Ovary (tissue), 9 donors: ENCODE results near the gene EPB41L1. TPM values are rescaled to one million over a fixed set of nuclear protein-coding genes. Genes with fewer than 3 reads are reported as not detected.

Experiments used
- DNase-seq, 5 donors: peaks; one replicate each; pipeline ENCODE4 v3.0.0-alpha.2; 2019 to 2020
- H3K27ac ChIP-seq, 2 donors: fragments of 200-600 bp; one replicate each; pipeline versions ENCODE4 v1.5.1 to v1.8.0; 2019 to 2022
- H3K27me3 ChIP-seq: fragments of 200-600 bp; one replicate; pipeline ENCODE4 v1.8.0; 2022
- H3K36me3 ChIP-seq: fragments of 200-600 bp; sonication (generic); one replicate; pipeline ENCODE4 v1.5.1; 2019
- H3K4me1 ChIP-seq: one replicate; pipeline ENCODE4 v1.8.1; 2013; ENCODE audit warnings: mild to moderate bottlenecking, moderate library complexity; ENCODE audit not compliant: insufficient read depth
- H3K4me3 ChIP-seq: fragments of 200-600 bp; sonication (generic); one replicate; pipeline ENCODE4 v1.5.1; 2017
- H3K9me3 ChIP-seq, 2 donors: fragments of 200-600 bp in 1 of 2; sonication (generic) in 1 of 2; one replicate each; pipeline versions ENCODE4 v1.5.1 to v1.8.1; 2013 to 2019; ENCODE audit warnings: mild to moderate bottlenecking in 1 of 2, moderate library complexity in 1 of 2
- CTCF ChIP-seq, 3 donors: fragments of 450-650 bp in 2 of 3; fragments of 200-600 bp in 1 of 3; IDR thresholded peaks; one replicate each; pipeline versions ENCODE4 v1.5.1 to v1.8.0; 2016 to 2022; ENCODE audit warnings: antibody characterized with exemption in 3 of 3, mild to moderate bottlenecking in 1 of 3
- EP300 ChIP-seq: sonication (generic); formaldehyde crosslinking; IDR thresholded peaks from one replicate; pipeline ENCODE4 v1.6.1; 2017; ENCODE audit warnings: antibody characterized with exemption
- POLR2A ChIP-seq: fragments of 450-650 bp; IDR thresholded peaks from one replicate; pipeline ENCODE4 v1.6.1; 2017; ENCODE audit warnings: antibody characterized with exemption, mild to moderate bottlenecking, moderate library complexity
- WGBS, 3 donors: extraction: QIAGEN DNeasy Blood & Tissue Kit in 1 of 3; methylation state at CpG; one replicate each; pipeline versions ENCODE4 v1.1.5 to v1.1.7; 2013 to 2017; 5-methylcytosine and 5-hydroxymethylcytosine counted together
- intact Hi-C, 4 donors: fragments of 100-400 bp; cut with DNase I; formaldehyde crosslinking; loops; one replicate each; pipeline versions ENCODE4 v1.11.0 to v1.15.1; 2022 to 2023
- polyA plus RNA-seq, 2 donors: library from polyadenylated mRNA; stranded (reverse); fragments of 200-250 nt in 1 of 2; fragments of 350-450 nt in 1 of 2; fragmentation: Illumina TruSeq in 1 of 2; extraction: RNeasy Lipid Tissue Mini Kit (QIAGEN cat#74804) in 1 of 2; gene quantifications; one replicate each; pipeline ENCODE4 v1.2.3, GENCODE V29; 2013 to 2014
- total RNA-seq, 7 donors: library from RNA; depleted of rRNA in 2 of 7; stranded (reverse); fragments of >200 nt in 2 of 7; fragmentation: NEBNext Ultra II Directional in 3 of 7; extraction: Animal tissue kit (Norgen Biotek cat#: 25700) in 3 of 7; gene quantifications; one replicate each; pipeline versions ENCODE4 v1.1.0 to v1.2.4, GENCODE V29; 2016 to 2023
- donor health status: DM: no; HTN: no; CAD: no; lungs with moderate emphysema.
- donor health status: DM: no; HTN: no; CAD: no.
- donor health status: Bipolar disorder and iron deficiency.
- donor health status: DM: yes; HTN: yes; CAD: no.
- donor health status: DM: no; HTN: no; CAD: no.
- donor health status: DM: yes; HTN: yes; CAD: no.

Gene EPB41L1
- total and polyA plus RNA-seq, 9 donors = 23.4 to 207 (median 63.2) TPM

GRCh38 chr20:36275011-36275410 is 120.5 kb downstream of the EPB41L1 start:
- no peak for DNase-seq

GRCh38 chr20:36275441-36276189 is 121.1 kb downstream of the EPB41L1 start:
- Histone ChIP-seq H3K9me3 (no peaks in the 10 kb centered on the region), H3K27me3 (no peaks in the 10 kb centered on the region), H3K4me3 (no peak overlapping the region), H3K4me1 (no peaks in the 10 kb centered on the region), H3K27ac (no peak overlapping the region), H3K36me3 (no peaks in the 10 kb centered on the region)
- 71 to 81% (median 79%) methylated on average over 12 of the region's 12 CpGs for WGBS, 3 donors
- intact Hi-C loops = no loop called here
- TF ChIP-seq POLR2A (no peak), CTCF (IDR thresholded peaks at IDR 0.05) (no peak), EP300 (no peak)
- no peak for DNase-seq

More at GRCh38 chr20:36275011-36275410, 120.5 kb downstream of the EPB41L1 start:
- H3K9me3 ChIP-seq = no peaks in the 10 kb centered on the region
- WGBS, 3 donors = 53 to 61% (median 57%) methylated on average over 5 of the region's 5 CpGs
- no peak overlapping the region for H3K4me3 ChIP-seq
- no peak overlapping the region for H3K27ac ChIP-seq
- no peaks in the 10 kb centered on the region for H3K27me3 ChIP-seq
- H3K4me1 ChIP-seq = no peaks in the 10 kb centered on the region
- TF ChIP-seq CTCF (IDR thresholded peaks at IDR 0.05) (no peak), POLR2A (no peak), EP300 (no peak)
- no peaks in the 10 kb centered on the region for H3K36me3 ChIP-seq
- intact Hi-C loops = no loop called here

- Histone ChIP-seq H3K4me1 (no peaks in the 10 kb centered on the region), H3K9me3 (no peaks in the 10 kb centered on the region), H3K4me3 (no peak overlapping the region), H3K36me3 (no peaks in the 10 kb centered on the region), H3K27ac (no peak overlapping the region), H3K27me3 (no peaks in the 10 kb centered on the region)
- TF ChIP-seq POLR2A (no peak), EP300 (no peak), CTCF (IDR thresholded peaks at IDR 0.05) (no peak)
- 60 to 73% (median 65%) methylated on average over 9 of the region's 9 CpGs for WGBS, 3 donors
- DNase-seq = no peak
- intact Hi-C loops = no loop called here
These were observed 123.0 kb downstream of the EPB41L1 start for GRCh38 chr20:36277546-36277945.

GRCh38 chr20:36279362-36279761 is 124.8 kb downstream of the EPB41L1 start:
- Histone ChIP-seq H3K27ac (no peak overlapping the region), H3K4me3 (no peak overlapping the region), H3K36me3 (no peaks in the 10 kb centered on the region), H3K4me1 (no peaks in the 10 kb centered on the region), H3K9me3 (no peaks in the 10 kb centered on the region), H3K27me3 (no peaks in the 10 kb centered on the region)
- DNase-seq = no peak
- WGBS, 3 donors = 42 to 61% (median 59%) methylated on average over 5 of the region's 5 CpGs
- intact Hi-C loops = no loop called here
- no peak for TF ChIP-seq CTCF (IDR thresholded peaks at IDR 0.05)
- TF ChIP-seq POLR2A = no peak
- TF ChIP-seq EP300 = no peak
